Neural cell (in vitro differentiated cells): ENCODE results near the gene HHLA2. TPM values are rescaled to one million over a fixed set of nuclear protein-coding genes. Genes with fewer than 3 reads are reported as not detected.

ENCODE experiments used
- H2AFZ ChIP-seq: fragments of 200-600, 300-800 bp; sonication (generic), shearing (Covaris generic); 2 replicates; pipeline ENCODE4 v1.6.0; 2014; ENCODE audit warnings: low read depth, mild to moderate bottlenecking, antibody characterized with exemption, low read length, moderate library complexity
- H3F3A ChIP-seq: fragments of 200-600 bp; shearing (Covaris generic); 2 replicates; pipeline ENCODE4 v1.6.1; 2016; ENCODE audit warnings: mild to moderate bottlenecking, moderate library complexity, mixed read lengths, antibody characterized with exemption, low read length; ENCODE audit not compliant: insufficient read depth, poor library complexity, severe bottlenecking
- H3K27ac ChIP-seq: fragments of 200-600, 300-800 bp; sonication (generic), shearing (Covaris generic); 2 replicates; pipeline ENCODE4 v1.5.1; 2014; ENCODE audit warnings: mild to moderate bottlenecking, low read length, moderate library complexity
- H3K27me3 ChIP-seq: fragments of 300-800, 200-600 bp; sonication (generic), shearing (Covaris generic); 2 replicates; pipeline ENCODE4 v1.6.0; 2014; ENCODE audit warnings: mild to moderate bottlenecking, low read depth, low read length, moderate library complexity; ENCODE audit not compliant: insufficient read depth
- H3K36me3 ChIP-seq: fragments of 300-800, 200-600 bp; sonication (generic), shearing (Covaris generic); 2 replicates; pipeline ENCODE4 v1.5.1; 2014; ENCODE audit warnings: mild to moderate bottlenecking, antibody characterized with exemption, low read length, moderate library complexity; ENCODE audit not compliant: insufficient read depth
- H3K4me2 ChIP-seq: fragments of 300-800, 200-600 bp; sonication (generic), shearing (Covaris generic); 2 replicates; pipeline ENCODE4 v1.6.0; 2014; ENCODE audit warnings: mild to moderate bottlenecking, low read length
- H3K4me3 ChIP-seq: fragments of 300-800, 200-600 bp; sonication (generic), shearing (Covaris generic); 2 replicates; pipeline ENCODE4 v1.5.1; 2014; ENCODE audit warnings: mild to moderate bottlenecking, low read length, moderate library complexity
- H3K79me2 ChIP-seq: fragments of 200-600 bp; shearing (Covaris generic); replicated peaks from 2 replicates; pipeline ENCODE4 v1.6.0; 2014; ENCODE audit warnings: mild to moderate bottlenecking, low read length, moderate library complexity; ENCODE audit not compliant: insufficient read depth
- H3K9ac ChIP-seq: fragments of 300-800, 200-600 bp; sonication (generic), shearing (Covaris generic); 2 replicates; pipeline ENCODE4 v1.6.1; 2016; ENCODE audit warnings: mild to moderate bottlenecking, low read length, mixed read lengths
- H3K9me2 ChIP-seq: fragments of 200-600 bp; shearing (Covaris generic); 2 replicates; pipeline ENCODE4 v1.6.1; 2016; ENCODE audit warnings: mild to moderate bottlenecking, low read length, mixed read lengths; ENCODE audit not compliant: insufficient read depth
- H3K9me3 ChIP-seq: fragments of 200-600, 300-800 bp; sonication (generic), shearing (Covaris generic); 2 replicates; pipeline ENCODE4 v1.6.1; 2016; ENCODE audit warnings: mild to moderate bottlenecking, mixed run types, low read length, moderate library complexity, mixed read lengths
- H4K20me1 ChIP-seq: fragments of 200-600 bp; shearing (Covaris generic); 2 replicates; pipeline ENCODE4 v1.6.1; 2016; ENCODE audit warnings: mild to moderate bottlenecking, mixed run types; ENCODE audit not compliant: insufficient read depth
- EP300 ChIP-seq: fragments of 450-650 bp; conservative IDR thresholded peaks from 2 replicates; pipeline ENCODE4 v1.6.1; 2014; ENCODE audit warnings: antibody characterized with exemption, mild to moderate bottlenecking, moderate library complexity; ENCODE audit not compliant: poor library complexity, severe bottlenecking
- EZH2 ChIP-seq: fragments of 200-600, 300-800 bp; shearing (Covaris generic), sonication (generic); IDR thresholded peaks from 2 replicates; pipeline ENCODE4 v1.6.1; 2014; ENCODE audit warnings: antibody characterized with exemption, low read length, borderline replicate concordance, mild to moderate bottlenecking; ENCODE audit not compliant: insufficient read depth, poor library complexity, severe bottlenecking
- MXI1 ChIP-seq: fragments of 450-650 bp; conservative IDR thresholded peaks from 2 replicates; pipeline ENCODE4 v1.6.1; 2014; ENCODE audit warnings: antibody characterized with exemption, mild to moderate bottlenecking; ENCODE audit not compliant: poor library complexity, severe bottlenecking
- POLR2AphosphoS5 ChIP-seq: IDR thresholded peaks from 2 replicates; pipeline ENCODE4 v1.6.1; 2012
- RAD21 ChIP-seq: fragments of 450-650 bp; conservative IDR thresholded peaks from 2 replicates; pipeline ENCODE4 v1.6.1; 2014; ENCODE audit warnings: antibody characterized with exemption, mild to moderate bottlenecking, moderate library complexity
- SMC3 ChIP-seq: fragments of 450-650 bp; conservative IDR thresholded peaks from 2 replicates; pipeline ENCODE4 v1.6.1; 2014; ENCODE audit warnings: antibody characterized with exemption, mild to moderate bottlenecking, moderate library complexity; ENCODE audit not compliant: poor library complexity
- TAF1 ChIP-seq: IDR thresholded peaks from 2 replicates; pipeline ENCODE4 v1.6.1; 2012; ENCODE audit warnings: low read depth
- polyA plus RNA-seq: library from polyadenylated mRNA; depleted of rRNA; stranded (reverse); fragments of >200 nt; gene quantifications from 2 replicates; pipeline ENCODE4 v1.2.3, GENCODE V29; 2014
- TF ChIP-seq, protein P1 (sequence below): IDR thresholded peaks from 2 replicates; pipeline ENCODE4 v1.6.1; 2012; ENCODE audit warnings: borderline replicate concordance
- TF ChIP-seq, protein P2 (sequence below): fragments of 450-650 bp; IDR thresholded peaks from 2 replicates; pipeline ENCODE4 v1.5.1; 2014; ENCODE audit warnings: antibody characterized with exemption, mild to moderate bottlenecking, moderate library complexity; ENCODE audit not compliant: poor library complexity, severe bottlenecking

The HHLA2 gene
- polyA plus RNA-seq, 1 donor from 2014 or later = not detected

DNA sequence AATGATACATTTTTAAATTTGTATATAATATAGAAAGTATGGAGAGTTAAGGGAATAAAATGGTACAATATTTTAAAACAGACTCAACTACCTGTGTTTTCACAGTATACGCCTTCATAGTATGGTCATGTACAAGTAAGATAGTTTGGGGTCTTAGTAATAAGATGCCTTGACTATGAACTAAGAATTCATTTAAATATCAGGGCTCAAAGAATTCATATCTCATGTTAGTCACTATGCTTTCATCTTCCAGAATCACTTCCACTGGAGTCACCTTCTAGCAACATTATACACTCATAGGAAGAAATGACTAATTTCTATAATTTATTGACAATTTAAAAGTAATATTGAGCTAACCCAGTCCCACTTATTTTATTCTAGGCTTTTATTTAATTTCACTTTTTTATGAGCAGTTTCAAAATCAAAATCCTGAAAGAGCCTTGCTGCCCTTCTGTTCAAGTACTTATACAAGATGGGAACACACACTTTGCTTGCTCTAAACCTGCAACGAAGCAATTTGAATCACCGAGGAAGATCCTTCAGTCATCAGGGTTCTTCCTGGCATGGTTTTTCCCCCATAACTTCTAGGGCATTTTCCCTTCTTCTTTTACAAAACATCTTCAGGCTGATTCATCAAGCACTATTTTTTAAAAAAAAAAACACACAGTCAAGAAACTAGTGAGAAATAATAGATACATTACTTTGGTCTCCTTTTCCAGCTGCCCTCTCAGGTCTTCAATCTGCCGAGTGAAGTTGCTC, 119.9 kb downstream of the HHLA2 start:
- Histone ChIP-seq H3K9me2 (no peaks in the 10 kb centered on the region), H4K20me1 (no peaks in the 10 kb centered on the region), H3K9me3 (no peaks in the 10 kb centered on the region), H2AFZ (no peak overlapping the region), H3K79me2 (no peaks in the 10 kb centered on the region), H3K36me3 (no peaks in the 10 kb centered on the region), H3F3A (no peaks in the 10 kb centered on the region), H3K4me2 (no peak overlapping the region), H3K4me3 (no peak overlapping the region), H3K27ac (no peak overlapping the region), H3K9ac (no peak overlapping the region), H3K27me3 (no peaks in the 10 kb centered on the region)
- TF ChIP-seq POLR2AphosphoS5 = no peak

DNA sequence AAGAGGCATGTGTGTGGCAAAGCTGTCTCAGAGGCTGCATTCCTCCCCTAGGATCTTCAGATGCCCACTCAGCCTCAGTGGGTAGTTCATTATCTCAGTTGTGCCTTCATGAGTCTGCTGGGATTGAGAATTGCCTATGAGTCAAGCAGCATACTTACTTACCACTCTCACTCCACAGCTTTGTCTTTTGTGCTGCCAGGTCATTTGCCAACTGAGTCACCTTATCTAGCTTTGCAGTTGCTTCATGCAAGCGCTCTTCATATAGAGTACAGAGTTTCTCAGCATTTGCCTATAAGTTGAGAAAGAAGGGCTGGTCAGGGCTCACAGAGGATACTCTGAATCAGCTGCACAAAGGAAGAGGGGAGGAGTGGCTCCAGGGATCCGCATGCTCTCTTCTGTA, 124.6 kb downstream of the HHLA2 start:
- H3K4me2 ChIP-seq = no peak overlapping the region
- TF ChIP-seq EZH2 (no peak), RAD21 (no peak), MXI1 (no peak), EP300 (no peak), SMC3 (no peak), TAF1 (no peak), POLR2AphosphoS5 (no peak)
- TF ChIP-seq, protein P1, sequence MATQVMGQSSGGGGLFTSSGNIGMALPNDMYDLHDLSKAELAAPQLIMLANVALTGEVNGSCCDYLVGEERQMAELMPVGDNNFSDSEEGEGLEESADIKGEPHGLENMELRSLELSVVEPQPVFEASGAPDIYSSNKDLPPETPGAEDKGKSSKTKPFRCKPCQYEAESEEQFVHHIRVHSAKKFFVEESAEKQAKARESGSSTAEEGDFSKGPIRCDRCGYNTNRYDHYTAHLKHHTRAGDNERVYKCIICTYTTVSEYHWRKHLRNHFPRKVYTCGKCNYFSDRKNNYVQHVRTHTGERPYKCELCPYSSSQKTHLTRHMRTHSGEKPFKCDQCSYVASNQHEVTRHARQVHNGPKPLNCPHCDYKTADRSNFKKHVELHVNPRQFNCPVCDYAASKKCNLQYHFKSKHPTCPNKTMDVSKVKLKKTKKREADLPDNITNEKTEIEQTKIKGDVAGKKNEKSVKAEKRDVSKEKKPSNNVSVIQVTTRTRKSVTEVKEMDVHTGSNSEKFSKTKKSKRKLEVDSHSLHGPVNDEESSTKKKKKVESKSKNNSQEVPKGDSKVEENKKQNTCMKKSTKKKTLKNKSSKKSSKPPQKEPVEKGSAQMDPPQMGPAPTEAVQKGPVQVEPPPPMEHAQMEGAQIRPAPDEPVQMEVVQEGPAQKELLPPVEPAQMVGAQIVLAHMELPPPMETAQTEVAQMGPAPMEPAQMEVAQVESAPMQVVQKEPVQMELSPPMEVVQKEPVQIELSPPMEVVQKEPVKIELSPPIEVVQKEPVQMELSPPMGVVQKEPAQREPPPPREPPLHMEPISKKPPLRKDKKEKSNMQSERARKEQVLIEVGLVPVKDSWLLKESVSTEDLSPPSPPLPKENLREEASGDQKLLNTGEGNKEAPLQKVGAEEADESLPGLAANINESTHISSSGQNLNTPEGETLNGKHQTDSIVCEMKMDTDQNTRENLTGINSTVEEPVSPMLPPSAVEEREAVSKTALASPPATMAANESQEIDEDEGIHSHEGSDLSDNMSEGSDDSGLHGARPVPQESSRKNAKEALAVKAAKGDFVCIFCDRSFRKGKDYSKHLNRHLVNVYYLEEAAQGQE = no peak
- TF ChIP-seq, protein P2, sequence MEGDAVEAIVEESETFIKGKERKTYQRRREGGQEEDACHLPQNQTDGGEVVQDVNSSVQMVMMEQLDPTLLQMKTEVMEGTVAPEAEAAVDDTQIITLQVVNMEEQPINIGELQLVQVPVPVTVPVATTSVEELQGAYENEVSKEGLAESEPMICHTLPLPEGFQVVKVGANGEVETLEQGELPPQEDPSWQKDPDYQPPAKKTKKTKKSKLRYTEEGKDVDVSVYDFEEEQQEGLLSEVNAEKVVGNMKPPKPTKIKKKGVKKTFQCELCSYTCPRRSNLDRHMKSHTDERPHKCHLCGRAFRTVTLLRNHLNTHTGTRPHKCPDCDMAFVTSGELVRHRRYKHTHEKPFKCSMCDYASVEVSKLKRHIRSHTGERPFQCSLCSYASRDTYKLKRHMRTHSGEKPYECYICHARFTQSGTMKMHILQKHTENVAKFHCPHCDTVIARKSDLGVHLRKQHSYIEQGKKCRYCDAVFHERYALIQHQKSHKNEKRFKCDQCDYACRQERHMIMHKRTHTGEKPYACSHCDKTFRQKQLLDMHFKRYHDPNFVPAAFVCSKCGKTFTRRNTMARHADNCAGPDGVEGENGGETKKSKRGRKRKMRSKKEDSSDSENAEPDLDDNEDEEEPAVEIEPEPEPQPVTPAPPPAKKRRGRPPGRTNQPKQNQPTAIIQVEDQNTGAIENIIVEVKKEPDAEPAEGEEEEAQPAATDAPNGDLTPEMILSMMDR = no peak

More for the DNA sequence above, 124.6 kb downstream of the HHLA2 start:
- H3K36me3 ChIP-seq = no peaks in the 10 kb centered on the region
- H3K9ac ChIP-seq = no peak overlapping the region
- no peaks in the 10 kb centered on the region for H3K27me3 ChIP-seq
- no peaks in the 10 kb centered on the region for H3K9me2 ChIP-seq
- H2AFZ ChIP-seq = no peak overlapping the region
- no peaks in the 10 kb centered on the region for H3K79me2 ChIP-seq
- no peak overlapping the region for H3K27ac ChIP-seq
- H4K20me1 ChIP-seq = no peaks in the 10 kb centered on the region
- no peaks in the 10 kb centered on the region for H3F3A ChIP-seq
- no peak overlapping the region for H3K4me3 ChIP-seq
- H3K9me3 ChIP-seq = no peaks in the 10 kb centered on the region

Other genes starting within 250 kb of the HHLA2 start
- gene CD47, start 205.5 kb upstream of the HHLA2 start, polyA plus RNA-seq = 119 and 128 TPM in 2 replicates
- gene IFT57, start 74.1 kb upstream of the HHLA2 start, polyA plus RNA-seq = 59.0 and 70.7 TPM in 2 replicates
- 0.71 and 0.82 TPM in 2 replicates for gene MYH15, start 214.0 kb downstream of the HHLA2 start, polyA plus RNA-seq